GM12864 (cell line): ENCODE results near the gene EHD3.
A peak's percentile ranks its signal among the peaks of the same experiment; 100 is the strongest.

Experiments used
- DNase-seq: peaks from one replicate; pipeline ENCODE4 v3.0.0-alpha.2; 2011; ENCODE audit warnings: low read depth
- H3K4me3 ChIP-seq: 2 replicates; pipeline ENCODE4 v1.5.1; 2011; ENCODE audit warnings: mild to moderate bottlenecking, low read depth, low read length, control low read depth
- CTCF ChIP-seq: IDR thresholded peaks from 2 replicates; pipeline ENCODE4 v1.5.1; 2011; ENCODE audit warnings: low read depth, mild to moderate bottlenecking, moderate library complexity, low read length, control low read depth, inconsistent platforms; ENCODE audit errors: missing control alignments

Gene EHD3

GRCh38 chr2:31233741-31234682 lies at the start of gene EHD3:
Gene EHD3, plus strand, starts transcription at chr2:31234152. Its CDS starts 470 bp downstream, at chr2:31234622.
- DNase-seq = no peak
- TF ChIP-seq CTCF = peak; percentile 38
- H3K4me3 ChIP-seq = peak within 1 kb of the TSS; percentile 34

GRCh38 chr2:31187166-31187565 lies 46.8 kb upstream of the EHD3 start:
- no peak for TF ChIP-seq CTCF
- DNase-seq = no peak
- H3K4me3 ChIP-seq = no peak overlapping the region

GRCh38 chr2:31188131-31188530 lies 45.8 kb upstream of the EHD3 start:
- H3K4me3 ChIP-seq = no peak overlapping the region
- DNase-seq = no peak
- no peak for TF ChIP-seq CTCF

- H3K4me3 ChIP-seq = no peak overlapping the region
- no peak for DNase-seq
- TF ChIP-seq CTCF = no peak
Observed at GRCh38 chr2:31189141-31189540, 44.8 kb upstream of the EHD3 start.

- DNase-seq = no peak
- TF ChIP-seq CTCF = no peak
- H3K4me3 ChIP-seq = no peak overlapping the region
Observed at GRCh38 chr2:31190188-31190587, 43.8 kb upstream of the EHD3 start.

- TF ChIP-seq CTCF = no peak
- no peak overlapping the region for H3K4me3 ChIP-seq
- DNase-seq = no peak
Observed at GRCh38 chr2:31191931-31192330, 42.0 kb upstream of the EHD3 start.

GRCh38 chr2:31192396-31192795 lies 41.6 kb upstream of the EHD3 start:
- no peak overlapping the region for H3K4me3 ChIP-seq
- TF ChIP-seq CTCF = no peak
- DNase-seq = no peak
